GM12878 (cell line): Measurements from ENCODE around the gene SOCS1.

Experiments
- CREB1 ChIP-seq: IDR thresholded peaks from 2 replicates; pipeline ENCODE4 v1.6.1; 2012; ENCODE audit warnings: low read depth, mild to moderate bottlenecking, inconsistent platforms
- CTCF ChIP-seq, 3 experiments: IDR thresholded peaks in 2 of 3; conservative IDR thresholded peaks in 1 of 3; 2 replicates each; pipeline ENCODE4 v1.5.1; 2011; ENCODE audit warnings: low read depth in 3 of 3, low read length in 3 of 3, mild to moderate bottlenecking in 3 of 3, control low read depth in 2 of 3, moderate library complexity in 2 of 3, inconsistent platforms in 1 of 3, mixed read lengths in 1 of 3; ENCODE audit not compliant: control insufficient read depth in 2 of 3, insufficient read depth in 1 of 3; ENCODE audit errors: extremely low read depth in 1 of 3
- E2F4 ChIP-seq: IDR thresholded peaks from 2 replicates; pipeline ENCODE4 v1.6.1; 2012; ENCODE audit warnings: low read depth, low read length, improper control_type of control experiment
- EZH2 ChIP-seq: IDR thresholded peaks from 2 replicates; pipeline ENCODE4 v1.6.1; 2012; ENCODE audit warnings: low read depth, mild to moderate bottlenecking, control low read depth, inconsistent platforms, low read length, borderline replicate concordance; ENCODE audit not compliant: control insufficient read depth
- IRF3 ChIP-seq: fragments of 450-650 bp; IDR thresholded peaks from 2 replicates; pipeline ENCODE4 v1.6.1; 2014; ENCODE audit warnings: mild to moderate bottlenecking
- MAX ChIP-seq: IDR thresholded peaks from 2 replicates; pipeline ENCODE4 v1.6.1; 2012; ENCODE audit warnings: low read depth, low read length, improper control_type of control experiment
- NRF1 ChIP-seq: conservative IDR thresholded peaks from 2 replicates; pipeline ENCODE4 v1.6.1; 2011; ENCODE audit warnings: mild to moderate bottlenecking, low read depth, low read length, improper control_type of control experiment
- RFX5 ChIP-seq: IDR thresholded peaks from 2 replicates; pipeline ENCODE4 v1.6.1; 2011; ENCODE audit warnings: low read depth, low read length, improper control_type of control experiment
- YY1 ChIP-seq: IDR thresholded peaks from 2 replicates; pipeline ENCODE4 v1.6.1; 2011; ENCODE audit warnings: low read depth, mild to moderate bottlenecking, low read length

GRCh38 chr16:11241480-11242204 is 14.4 kb downstream of the SOCS1 start:
- TF ChIP-seq CREB1 = no peak
- no peak for TF ChIP-seq IRF3
- TF ChIP-seq RFX5 = no peak
- no peak for TF ChIP-seq MAX
- no peak for TF ChIP-seq NRF1
- no peak for TF ChIP-seq EZH2
- no peak for TF ChIP-seq YY1
- TF ChIP-seq CTCF (IDR thresholded peaks at IDR 0.05 in 2 of 3, conservative IDR thresholded peaks at IDR 0.05 in 1 of 3; ENCODE audit: control insufficient read depth in 2 of 3, extremely low read depth in 1 of 3, insufficient read depth in 1 of 3, low read depth in 3 of 3, low read length in 3 of 3) = no peak
- TF ChIP-seq E2F4 = no peak
